WTC11 (cell line): ENCODE results near the gene ADI1. TPM values are rescaled to one million over a fixed set of nuclear protein-coding genes. Genes with fewer than 3 reads are reported as not detected.
"Not testable (repeated sequence)": the region's sequence is repeated elsewhere in the genome, so short reads cannot be mapped to it uniquely, and the experiment has no call there.

Experiments used
- ATAC-seq: fragments of 200-7000 bp; cut with Tn5 transposase; 2 replicates; pipeline ENCODE4 v1.10.0; 2021; ENCODE audit warnings: mild to moderate bottlenecking, moderate library complexity
- CTCF ChIA-PET: fragments of 300-600 bp; sonication (Branson Sonifier 250); formaldehyde crosslinking; loops from one replicate; lab custom pipeline; 2021; ENCODE audit warnings: antibody characterized with exemption; lab: Charles Lee
- POLR2A ChIA-PET: fragments of 350-600 bp; sonication (Branson Sonifier 250); formaldehyde crosslinking; loops from one replicate; lab custom pipeline; 2021; ENCODE audit warnings: antibody characterized with exemption; lab: Charles Lee
- DNase-seq: peaks from one replicate; pipeline ENCODE4 v3.0.0; 2021; ENCODE audit warnings: low spot score
- H3K27ac Mint-ChIP-seq: 2 replicates; pipeline ENCODE4 v1.8.0; 2021; ENCODE audit warnings: mixed read lengths
- H3K27me3 Mint-ChIP-seq: 2 replicates; pipeline ENCODE4 v1.8.0; 2021; ENCODE audit warnings: low read depth, mild to moderate bottlenecking, moderate library complexity, mixed read lengths
- H3K36me3 Mint-ChIP-seq: 2 replicates; pipeline ENCODE4 v1.8.0; 2021; ENCODE audit warnings: mixed read lengths
- H3K4me1 Mint-ChIP-seq: 2 replicates; pipeline ENCODE4 v1.8.0; 2022; ENCODE audit warnings: mixed read lengths
- H3K4me3 Mint-ChIP-seq: 2 replicates; pipeline ENCODE4 v1.8.0; 2021; ENCODE audit warnings: mild to moderate bottlenecking, moderate library complexity, mixed read lengths
- H3K9me3 Mint-ChIP-seq: 2 replicates; pipeline ENCODE4 v1.8.0; 2021; ENCODE audit warnings: mixed read lengths
- ERG ChIP-seq: fragments of 250-450 bp; sonication (Bioruptor Pico); IDR thresholded peaks from 2 replicates; pipeline ENCODE4 v1.8.0; 2021; ENCODE audit warnings: mild to moderate bottlenecking
- FOXK1 ChIP-seq: sonication (generic); formaldehyde crosslinking; IDR thresholded peaks from 2 replicates; pipeline ENCODE4 v1.8.0; 2022; ENCODE audit warnings: mild to moderate bottlenecking, moderate library complexity, missing genetic modification reagents
- FOXP1 ChIP-seq: sonication (generic); formaldehyde crosslinking; IDR thresholded peaks from 2 replicates; pipeline ENCODE4 v1.8.0; 2022; ENCODE audit warnings: missing genetic modification reagents, mild to moderate bottlenecking, moderate library complexity, borderline replicate concordance
- HMGXB4 ChIP-seq: sonication (generic); formaldehyde crosslinking; IDR thresholded peaks from 2 replicates; pipeline ENCODE4 v1.8.1; 2023; ENCODE audit warnings: mild to moderate bottlenecking, moderate library complexity, missing genetic modification reagents
- IRF1 ChIP-seq: sonication (generic); formaldehyde crosslinking; IDR thresholded peaks from 2 replicates; pipeline ENCODE4 v1.8.0; 2023; ENCODE audit warnings: missing genetic modification reagents
- PRDM15 ChIP-seq: sonication (generic); formaldehyde crosslinking; IDR thresholded peaks from 2 replicates; pipeline ENCODE4 v1.8.0; 2022; ENCODE audit warnings: missing genetic modification reagents
- PRRX2 ChIP-seq: fragments of 250-450 bp; sonication (Bioruptor Pico); IDR thresholded peaks from 2 replicates; pipeline ENCODE4 v1.8.0; 2021; ENCODE audit warnings: mild to moderate bottlenecking
- USF2 ChIP-seq: sonication (generic); formaldehyde crosslinking; IDR thresholded peaks from 2 replicates; pipeline ENCODE4 v1.8.1; 2023; ENCODE audit warnings: mild to moderate bottlenecking, missing genetic modification reagents, moderate library complexity
- ZBTB43 ChIP-seq: sonication (generic); formaldehyde crosslinking; IDR thresholded peaks from 2 replicates; pipeline ENCODE4 v1.8.1; 2023; ENCODE audit warnings: mild to moderate bottlenecking, missing genetic modification reagents
- ZSCAN18 ChIP-seq: fragments of 250-450 bp; sonication (Bioruptor Pico); IDR thresholded peaks from 2 replicates; pipeline ENCODE4 v2.1.2; 2022; ENCODE audit warnings: mild to moderate bottlenecking, moderate library complexity
- total RNA-seq: library from RNA; stranded (reverse); gene quantifications from 3 replicates; pipeline ENCODE4 v1.2.3, GENCODE V29; 2021

ADI1 gene
- total RNA-seq, 1 experiment from 2014 or later: 21.4 TPM

GRCh38 chr2:3517948-3518495 lies 1.3 kb downstream of the ADI1 start (continued):
- no peak for TF ChIP-seq PRDM15 (CRISPR knock-in tag)
- no peak for TF ChIP-seq USF2 (CRISPR knock-in tag)
- no peak for TF ChIP-seq FOXK1
- no peak for TF ChIP-seq ZSCAN18
- no peak for TF ChIP-seq ZBTB43 (CRISPR knock-in tag)
- no peak for TF ChIP-seq PRRX2 (CRISPR knock-in tag)
- TF ChIP-seq HMGXB4 (CRISPR knock-in tag): no peak
- TF ChIP-seq FOXP1 (CRISPR knock-in tag): no peak

GRCh38 chr2:3516831-3517230 lies 2.5 kb downstream of the ADI1 start:
- H3K27ac Mint-ChIP-seq: no peak overlapping the region
- TF ChIP-seq ERG (CRISPR knock-in tag) (no peak), IRF1 (CRISPR knock-in tag) (no peak)
- POLR2A ChIA-PET: no interaction called here
- peaks cover 21% of the 10 kb centered on the region for H3K9me3 Mint-ChIP-seq
- DNase-seq (no peak), ATAC-seq (no peak)
- peaks cover 30% of the 10 kb centered on the region for H3K36me3 Mint-ChIP-seq
- peaks cover 24% of the 10 kb centered on the region for H3K27me3 Mint-ChIP-seq
- no peak overlapping the region for H3K4me3 Mint-ChIP-seq
- peaks cover 22% of the 10 kb centered on the region for H3K4me1 Mint-ChIP-seq
- CTCF ChIA-PET: no interaction called here

- POLR2A ChIA-PET, ATAC-seq, H3K27ac Mint-ChIP-seq, H3K4me3 Mint-ChIP-seq, DNase-seq, CTCF ChIA-PET: not testable (repeated sequence)
- Mint-ChIP-seq H3K9me3 (peaks cover 21% of the 10 kb centered on the region), H3K4me1 (peaks cover 15% of the 10 kb centered on the region), H3K27me3 (peaks cover 13% of the 10 kb centered on the region), H3K36me3 (peaks cover 44% of the 10 kb centered on the region)
These were observed 3.9 kb downstream of the ADI1 start for GRCh38 chr2:3515438-3515837.
